Inferior parietal cortex (tissue), 1 donor: ENCODE results near the gene TRAPPC2L.
"Not testable (repeated sequence)": the region's sequence is repeated elsewhere in the genome, so short reads cannot be mapped to it uniquely, and the experiment has no call there.

Experiments used
- DNase-seq: peaks from one replicate; pipeline ENCODE4 v3.0.0-alpha.2; 2016; ENCODE audit errors: extremely low spot score

Gene TRAPPC2L

DNA sequence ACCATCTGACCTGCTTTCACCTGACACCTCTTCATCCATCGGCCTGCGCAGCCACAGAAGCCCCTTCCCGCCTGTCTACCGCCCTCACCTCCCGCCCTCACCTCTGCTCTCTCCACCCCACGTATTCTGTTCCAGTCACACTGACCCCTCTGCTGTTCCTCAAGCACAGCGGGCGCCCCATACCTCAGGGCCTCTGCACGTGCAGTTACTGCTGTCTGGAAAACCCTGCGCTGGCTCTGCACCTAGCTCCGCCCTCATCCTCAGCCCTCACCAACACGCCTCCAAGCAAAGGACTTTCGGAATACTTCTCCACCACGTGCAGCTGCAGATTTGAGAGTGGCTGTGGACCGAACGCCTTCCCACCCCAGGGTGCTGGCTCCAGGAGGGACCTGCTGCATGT lies 34.2 kb downstream of the TRAPPC2L start:
- DNase-seq: no peak

DNA sequence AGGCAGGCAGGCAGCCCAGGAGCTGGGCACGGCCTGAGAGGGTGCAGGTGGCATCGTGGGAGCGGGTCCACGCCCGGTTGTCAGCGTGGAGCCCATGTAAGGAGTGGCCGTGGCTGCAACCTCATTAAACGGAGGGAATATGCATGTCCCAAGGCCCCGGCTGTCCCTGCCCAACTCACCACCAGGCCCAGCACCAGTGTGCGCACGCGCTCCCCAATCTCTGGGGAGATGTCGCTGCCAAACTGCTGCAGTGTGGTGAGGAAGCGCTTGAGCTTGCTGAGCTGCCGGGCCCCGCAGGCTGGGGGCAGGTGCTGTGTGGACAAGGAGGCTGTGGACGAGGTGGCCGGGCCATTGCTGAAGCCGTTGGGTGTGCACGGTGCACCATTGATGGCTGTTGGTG lies 35.1 kb downstream of the TRAPPC2L start:
- DNase-seq: no peak

- DNase-seq: no peak
Observed at GRCh38 chr16:88893127-88893968, 36.4 kb downstream of the TRAPPC2L start.

DNA sequence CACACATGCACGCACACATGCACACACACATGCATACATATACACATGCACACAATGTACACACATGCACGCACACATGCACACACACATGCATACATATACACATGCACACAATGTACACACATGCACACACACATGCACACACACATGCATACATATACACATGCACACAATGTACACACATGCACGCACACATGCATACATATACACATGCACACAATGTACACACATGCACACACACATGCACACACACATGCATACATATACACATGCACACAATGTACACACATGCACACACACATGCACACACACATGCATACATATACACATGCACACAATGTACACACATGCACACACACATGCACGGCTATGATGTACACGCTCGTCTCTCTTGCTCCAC lies 37.3 kb downstream of the TRAPPC2L start:
- not testable (repeated sequence) for DNase-seq

DNA sequence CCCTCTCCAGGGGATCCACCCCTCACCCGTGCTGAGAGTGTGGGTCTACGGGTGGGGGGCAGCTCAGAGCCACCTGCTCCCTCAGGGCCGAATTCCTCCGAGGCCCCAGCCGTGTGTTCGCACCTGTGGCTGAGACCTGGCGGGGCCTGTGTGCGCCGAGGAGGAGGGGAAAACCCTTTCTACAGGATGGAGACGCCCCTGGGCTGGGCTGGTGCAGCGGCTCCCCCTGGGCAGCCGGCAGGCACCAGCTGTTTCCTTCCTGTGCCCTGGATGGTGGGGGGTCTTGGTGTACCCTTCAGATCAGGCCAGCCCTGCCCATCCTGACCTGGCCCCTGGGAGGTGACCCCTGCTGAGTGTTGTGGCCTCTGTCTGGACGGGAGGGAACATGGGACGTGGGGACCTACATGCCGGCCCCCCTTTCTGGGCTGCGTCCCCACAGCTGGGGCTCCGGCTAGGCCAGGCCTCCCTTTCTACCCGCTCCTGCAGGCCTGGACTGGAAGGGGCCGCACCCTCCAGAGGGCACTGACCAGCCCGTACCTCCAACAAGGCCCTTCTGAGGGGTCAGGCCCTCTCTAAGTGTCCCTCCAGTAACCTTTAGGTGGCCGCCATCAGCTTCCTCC lies 37.9 kb downstream of the TRAPPC2L start:
- no peak for DNase-seq

- DNase-seq: no peak
Observed at GRCh38 chr16:88895335-88895734, 38.4 kb downstream of the TRAPPC2L start.

DNA sequence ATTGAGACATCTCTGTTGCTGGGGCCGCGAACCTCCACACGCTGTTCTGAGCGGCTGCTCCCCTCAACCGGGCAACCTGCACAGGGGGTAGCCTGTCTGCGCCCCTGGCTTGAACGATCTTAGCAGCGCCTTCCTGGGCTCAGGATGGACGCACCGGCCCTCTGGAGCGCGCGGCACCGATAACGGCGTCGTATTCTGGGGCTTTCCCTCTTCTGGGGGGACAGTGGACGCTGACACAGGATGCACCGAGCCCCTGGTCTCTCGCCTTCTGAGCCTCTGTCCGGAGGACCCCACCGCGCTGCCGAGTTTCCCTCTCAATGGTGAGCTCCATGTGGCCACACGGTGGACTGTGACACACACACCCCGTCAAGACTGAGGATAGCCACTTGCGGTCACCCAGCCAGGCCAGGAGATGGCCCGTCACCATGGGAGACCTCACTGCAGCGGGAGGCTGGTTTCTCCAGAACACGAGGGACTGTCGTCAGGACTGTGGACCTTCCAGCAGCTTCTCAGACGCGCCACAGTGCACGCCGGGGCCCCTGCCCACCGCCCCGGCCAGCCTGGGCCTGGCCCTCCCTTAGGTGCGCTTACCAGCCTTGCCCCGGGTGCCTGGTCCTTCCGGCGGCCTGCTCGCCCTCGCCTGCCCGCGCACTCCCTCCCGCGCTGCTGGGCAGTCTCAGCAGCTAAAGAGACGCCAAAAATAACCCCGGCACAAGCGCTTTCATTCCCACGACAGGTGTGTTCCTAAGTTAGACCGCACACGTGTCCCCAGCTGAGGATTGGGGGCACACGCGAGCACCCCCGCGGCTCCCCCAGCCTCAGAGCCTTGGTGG lies 39.5 kb downstream of the TRAPPC2L start:
- no peak for DNase-seq

- DNase-seq: no peak
Observed at GRCh38 chr16:88897696-88898425, 40.9 kb downstream of the TRAPPC2L start.

DNA sequence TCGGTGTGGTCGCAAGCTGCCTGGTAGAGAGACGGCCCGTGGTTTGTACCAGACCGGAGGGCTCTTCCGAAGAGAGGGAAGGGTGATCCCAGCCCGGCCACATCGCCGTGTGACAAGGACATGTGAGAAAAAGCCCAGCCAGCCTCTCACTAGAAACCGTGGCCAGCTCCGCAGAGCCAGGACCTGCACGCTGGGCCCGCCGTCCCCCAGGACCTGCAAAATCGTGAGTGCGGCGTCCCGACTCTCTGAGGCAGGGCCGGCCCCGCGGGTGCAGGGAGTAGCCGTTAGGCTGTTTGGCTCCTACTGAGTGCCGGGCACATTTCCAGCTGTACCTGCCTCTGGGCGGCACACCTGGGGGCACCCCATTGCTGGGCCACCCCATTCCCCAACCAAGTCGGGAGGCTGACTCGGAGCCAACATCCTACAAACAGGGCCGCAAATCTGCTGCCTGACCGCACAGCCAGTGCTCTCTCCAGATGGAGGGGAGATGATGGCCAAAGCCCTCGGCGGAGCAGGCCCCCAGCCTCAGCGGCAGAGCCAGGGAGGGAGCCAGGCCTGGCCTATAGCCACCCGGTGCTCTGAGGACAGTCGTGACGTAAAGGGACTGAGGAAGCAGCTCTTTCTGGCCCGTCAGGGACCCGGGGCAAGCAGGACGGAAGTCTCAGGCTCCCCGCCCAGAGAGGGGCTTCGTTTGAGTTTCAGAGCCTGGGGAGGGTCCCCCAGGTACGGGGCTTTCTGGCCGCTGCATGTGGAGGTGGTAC lies 43.2 kb downstream of the TRAPPC2L start:
- DNase-seq: no peak

- DNase-seq: no peak
Observed at GRCh38 chr16:88900662-88901052, 43.7 kb downstream of the TRAPPC2L start.

DNA sequence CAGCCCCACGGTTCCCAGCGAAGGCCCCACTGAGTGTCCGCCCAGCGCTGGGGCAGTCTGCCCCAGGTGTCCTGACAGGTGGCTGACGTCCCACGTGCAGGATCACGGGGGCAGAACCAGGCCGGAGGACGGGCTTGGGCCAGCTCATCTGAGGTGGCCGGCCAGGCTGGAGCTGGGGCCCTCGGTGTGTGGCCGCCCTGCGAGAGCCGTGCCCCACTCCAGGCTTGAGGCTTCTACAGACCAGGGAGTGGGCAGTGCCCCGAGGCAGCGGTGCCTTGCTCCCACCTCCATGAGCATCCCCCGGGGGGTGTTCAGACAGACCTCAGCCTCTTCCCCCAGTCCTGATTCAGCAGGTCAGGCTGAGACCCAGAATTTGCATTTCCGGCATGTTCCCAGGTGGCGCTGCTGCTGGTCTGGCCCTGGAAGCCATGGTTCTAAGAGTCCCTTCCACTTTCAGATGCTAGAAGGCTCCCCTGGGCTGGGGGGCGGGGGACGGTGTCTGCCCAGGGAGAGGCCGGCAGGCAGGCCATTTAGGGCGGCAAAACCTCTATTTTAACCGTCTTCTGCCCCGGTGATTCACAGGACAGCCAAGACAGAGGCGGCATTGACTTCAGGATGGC lies 44.9 kb downstream of the TRAPPC2L start:
- no peak for DNase-seq

DNA sequence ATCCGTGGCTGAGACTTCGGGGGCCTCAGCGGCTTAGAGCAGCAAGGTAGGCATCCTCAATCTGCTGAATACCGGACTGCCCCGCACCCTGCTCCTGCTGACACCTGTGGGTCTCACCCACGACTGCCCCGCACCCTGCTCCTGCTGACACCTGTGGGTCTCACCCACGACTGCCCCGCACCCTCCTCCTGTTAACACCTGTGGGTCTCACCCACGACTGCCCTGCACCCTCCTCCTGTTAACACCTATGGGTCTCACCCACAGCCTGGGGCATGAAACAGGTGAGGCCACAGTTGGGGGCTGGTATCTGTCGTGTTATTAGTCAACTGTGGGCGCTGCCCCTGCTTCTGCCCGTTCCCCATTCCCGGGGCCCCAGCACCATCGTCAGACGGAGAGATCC lies 45.8 kb downstream of the TRAPPC2L start:
- no peak for DNase-seq

DNA sequence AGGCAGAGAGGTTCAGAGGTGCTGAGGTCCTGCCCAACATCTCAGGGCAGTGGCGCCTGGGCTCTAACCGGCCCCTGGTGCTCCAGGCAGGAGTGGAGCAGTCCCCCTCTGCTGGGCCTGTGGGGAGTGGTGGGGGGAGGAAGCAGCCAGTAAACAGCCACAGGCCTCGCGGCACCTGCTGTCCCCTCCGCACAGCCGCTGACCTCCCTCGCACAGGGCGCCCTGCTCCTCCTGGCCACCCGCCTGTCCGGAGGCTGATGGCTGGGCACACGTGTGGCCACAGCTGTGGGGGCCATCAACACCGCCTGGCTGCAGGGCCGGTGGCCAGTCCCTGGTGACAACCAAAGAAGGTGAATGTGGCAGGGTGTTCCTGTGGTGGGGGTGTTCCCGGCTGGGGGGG lies 46.3 kb downstream of the TRAPPC2L start:
- DNase-seq: no peak

DNA sequence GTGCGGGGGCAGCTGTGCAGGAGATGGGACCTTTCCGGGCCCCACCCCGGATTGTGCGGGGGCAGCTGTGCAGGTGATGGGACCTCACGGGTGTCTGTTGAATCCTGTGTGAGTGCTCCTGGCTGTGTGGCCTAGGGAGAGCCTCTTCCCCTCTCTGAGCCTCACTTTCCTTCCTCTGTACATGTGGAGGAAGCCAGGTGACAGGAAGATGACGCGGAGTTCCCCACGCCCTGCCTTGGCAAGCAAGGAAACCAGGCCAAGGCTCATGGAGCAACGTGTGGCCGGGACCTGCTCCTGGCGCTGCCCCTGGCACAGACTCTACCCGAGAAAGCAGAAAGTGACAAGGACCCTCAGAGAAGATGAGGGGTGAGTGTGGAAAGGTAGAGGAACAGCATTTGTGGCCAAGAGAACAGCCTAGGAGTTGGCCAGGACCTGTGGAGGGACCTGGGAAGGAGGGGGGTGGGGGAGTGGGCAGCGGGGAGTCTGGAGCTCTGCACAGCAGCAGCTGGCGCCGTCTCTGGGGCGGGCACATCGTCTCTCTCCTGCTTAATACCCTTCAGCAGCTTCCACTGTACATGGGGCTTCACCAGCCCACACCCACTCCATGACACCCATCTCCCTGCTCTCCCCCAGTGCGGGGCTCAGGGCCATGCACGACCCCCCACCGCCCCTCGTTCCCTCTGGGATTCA lies 47.9 kb downstream of the TRAPPC2L start:
- DNase-seq: no peak

- no peak for DNase-seq
Observed at GRCh38 chr16:88905563-88905962, 48.6 kb downstream of the TRAPPC2L start.

DNA sequence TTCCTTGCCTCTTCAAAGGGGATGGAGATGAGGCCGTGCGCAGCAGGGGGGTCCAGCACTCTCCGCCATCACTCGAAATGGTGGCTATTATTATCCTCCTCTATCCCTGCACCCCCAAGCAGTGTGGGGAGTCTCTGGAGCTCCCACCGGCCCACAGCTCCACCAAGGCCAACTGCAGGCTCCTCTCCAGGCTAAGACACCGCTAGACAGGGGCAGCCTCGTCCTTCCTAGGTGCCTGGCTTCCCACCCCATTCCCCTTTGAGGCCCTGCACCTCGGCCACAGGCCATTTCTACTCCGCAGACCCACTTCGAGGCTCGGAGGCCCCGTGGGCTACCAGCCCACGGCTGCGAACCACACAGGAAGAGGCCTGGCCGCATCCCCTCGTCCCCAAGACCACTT lies 49.1 kb downstream of the TRAPPC2L start:
- no peak for DNase-seq

DNA sequence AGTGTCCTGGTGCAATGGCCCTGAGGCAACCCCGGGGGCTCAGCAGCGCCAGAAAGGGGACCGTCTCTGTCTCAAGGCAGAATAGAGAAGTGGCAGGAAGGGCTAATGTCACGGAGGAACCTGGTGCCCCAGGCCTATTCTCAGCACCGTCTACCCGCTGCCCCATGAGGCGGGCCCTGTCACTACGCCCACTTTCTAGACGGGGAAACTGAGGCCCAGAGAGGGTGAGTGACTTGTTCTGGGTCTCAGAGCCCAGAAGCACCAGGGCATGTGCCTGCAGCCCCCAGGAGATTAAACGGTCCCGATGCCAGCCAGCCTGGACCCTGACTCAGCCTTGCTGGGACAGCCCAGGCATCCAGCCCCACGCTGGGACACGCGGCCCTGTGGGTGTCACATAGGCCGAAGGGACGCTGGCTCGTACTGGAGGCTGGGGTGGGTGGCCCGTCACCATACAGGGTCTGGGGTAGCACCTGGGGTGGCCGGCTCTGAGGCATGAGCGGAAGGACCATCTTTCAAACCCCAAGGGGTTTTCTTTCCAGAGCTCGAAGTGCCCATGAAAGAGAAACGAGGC lies 49.7 kb downstream of the TRAPPC2L start:
- no peak for DNase-seq

DNA sequence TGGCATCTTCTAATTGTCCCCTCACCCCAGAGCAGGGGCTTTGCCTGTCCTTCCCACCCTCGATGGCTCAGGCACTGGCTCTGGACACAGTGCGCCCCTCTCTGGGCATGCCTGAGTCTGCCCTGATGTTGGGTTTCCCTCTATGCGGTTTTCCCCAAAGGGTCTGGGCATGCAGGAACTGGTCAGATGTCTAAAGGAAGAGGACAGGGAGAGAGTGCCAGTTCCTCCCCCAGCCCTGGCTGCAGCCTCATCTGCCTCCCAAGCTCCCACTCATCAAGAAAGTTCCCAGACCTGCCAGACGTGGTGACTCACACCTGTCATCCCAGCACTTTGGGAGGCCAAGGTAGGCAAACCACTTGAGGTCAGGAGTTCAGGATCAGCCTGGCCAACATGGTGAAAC lies 50.8 kb downstream of the TRAPPC2L start:
- DNase-seq: no peak

DNA sequence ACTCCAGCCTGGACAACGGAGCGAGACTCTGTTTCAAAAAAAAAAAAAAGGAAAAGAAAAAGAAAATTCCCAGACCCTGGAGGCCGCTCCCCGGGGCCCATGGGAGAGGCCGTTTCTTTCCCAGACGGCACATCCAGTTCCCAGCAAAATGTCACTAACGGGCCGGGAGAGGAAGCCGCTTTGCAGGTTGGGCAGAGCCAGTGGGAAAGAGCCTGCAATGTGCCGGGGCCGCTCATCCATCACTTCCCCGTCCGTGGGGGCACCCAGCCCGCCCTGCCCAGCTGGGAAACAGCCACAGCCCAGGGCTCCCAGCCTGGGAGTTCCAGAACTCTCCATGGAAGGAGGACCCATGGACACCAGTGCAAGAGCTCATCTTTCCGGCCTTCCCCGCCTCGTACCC lies 51.4 kb downstream of the TRAPPC2L start:
- DNase-seq: no peak
